Body of pancreas (tissue), 4 donors: ENCODE results near the gene NOP9.

ENCODE experiments used
- CTCF ChIP-seq, 7 experiments: fragments of 450-650 bp in 4 of 7; fragments of 200-600 bp in 3 of 7; sonication (generic) in 3 of 7; IDR thresholded peaks; one replicate each; pipeline ENCODE4 v1.5.1; 2016 to 2019; ENCODE audit warnings: antibody characterized with exemption in 7 of 7
- POLR2A ChIP-seq, 3 donors: fragments of 450-650 bp; IDR thresholded peaks; one replicate each; pipeline ENCODE4 v1.6.1; 2016; ENCODE audit warnings: antibody characterized with exemption in 3 of 3, mild to moderate bottlenecking in 2 of 3

GRCh38 chr14:24277606-24278321, 21.9 kb upstream of the NOP9 start:
- TF ChIP-seq CTCF (IDR thresholded peaks at IDR 0.05) (no peak), POLR2A (IDR thresholded peaks at IDR 0.05) (no peak)
